ENCODE data around the gene PXMP2. TPM values are rescaled to one million over a fixed set of nuclear protein-coding genes. Genes with fewer than 3 reads are reported as not detected.
A peak's percentile ranks its signal among the peaks of the same experiment; 100 is the strongest.

The PXMP2 gene
- total RNA-seq: 10 to 100 TPM; 35.9 to 38.9 TPM

- Mint-ChIP-seq H3K4me1 (peaks cover 28% of the 10 kb centered on the region), H3K9me3 (peaks cover 3% of the 10 kb centered on the region), H3K36me3 (ENCODE audit: low read depth) (peaks cover 41% of the 10 kb centered on the region), H3K4me3 (peak within 1 kb of the TSS; percentile 81), H3K27me3 (no peaks in the 10 kb centered on the region), H3K27ac (peak within 1 kb of the TSS; percentile 92)
- CTCF ChIA-PET: no interaction called here
- POLR2A ChIA-PET: no interaction called here
- DNase-seq: peak; percentile 96
These were observed at the start of gene PXMP2, which contains the start of gene POLE for GRCh38 chr12:132687211-132688164. Gene PXMP2, plus strand, starts transcription at chr12:132687587. Its CDS starts 84 bp downstream, at chr12:132687671. Gene POLE, minus strand, starts transcription at chr12:132687342. Its CDS starts 27 bp downstream, at chr12:132687315.

- peaks cover 21% of the 10 kb centered on the region for H3K4me1 Mint-ChIP-seq
- no peaks in the 10 kb centered on the region for H3K27me3 Mint-ChIP-seq
- H3K27ac Mint-ChIP-seq: no peak overlapping the region
- DNase-seq: no peak
- POLR2A ChIA-PET: no interaction called here
- H3K9me3 Mint-ChIP-seq: no peaks in the 10 kb centered on the region
- CTCF ChIA-PET: no interaction called here
- no peak overlapping the region for H3K4me3 Mint-ChIP-seq
- H3K36me3 Mint-ChIP-seq (ENCODE audit: low read depth): peaks cover 67% of the 10 kb centered on the region
These were observed 49.6 kb upstream of the PXMP2 start for GRCh38 chr12:132637811-132638210.

DNA sequence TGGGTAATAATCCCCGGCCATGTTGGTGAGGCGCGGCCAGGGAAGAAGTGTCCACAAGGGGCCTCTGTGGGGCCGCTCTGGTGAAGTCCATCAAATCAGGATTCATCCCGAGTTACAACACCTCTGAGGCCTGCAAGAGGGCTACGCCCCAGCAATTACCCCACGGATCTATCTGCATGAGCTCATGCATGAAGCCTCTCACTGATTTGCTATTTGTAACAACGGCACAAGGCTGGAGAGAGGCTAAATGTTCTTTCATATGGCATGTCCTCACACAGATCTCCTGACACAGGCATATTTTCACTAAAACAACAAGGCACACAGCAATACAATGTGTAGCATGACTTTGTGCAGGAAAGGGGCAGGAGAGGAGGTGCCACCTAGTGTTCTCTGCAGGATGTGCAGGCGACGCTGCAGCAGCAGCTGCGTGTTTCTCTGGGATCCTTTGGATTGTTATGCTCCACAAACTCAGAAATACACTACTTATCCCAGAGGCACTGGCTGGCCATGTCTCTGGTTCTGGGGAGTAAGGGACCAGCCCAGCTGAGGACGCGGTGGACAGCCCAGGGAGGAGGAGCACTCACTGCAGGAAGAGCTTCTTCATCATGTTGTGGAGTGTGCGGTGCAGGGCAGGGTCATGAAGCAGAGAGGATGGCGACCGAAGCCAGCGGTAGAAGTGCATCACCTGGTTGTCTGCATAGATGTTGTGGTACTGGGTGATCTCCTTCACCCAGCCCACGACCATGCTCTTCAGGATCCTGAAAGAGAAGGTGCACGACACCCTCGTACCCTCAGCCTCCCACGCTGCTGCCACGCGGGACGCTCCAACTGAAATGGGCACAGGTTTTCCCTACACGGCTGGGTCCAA, 48.6 kb upstream of the PXMP2 start:
- no peaks in the 10 kb centered on the region for H3K27me3 Mint-ChIP-seq
- no peaks in the 10 kb centered on the region for H3K9me3 Mint-ChIP-seq
- ChIA-PET POLR2A (no interaction called here), CTCF (interaction anchor here (1.2 kb wide), 1 partner anchor 13 kb away, joined by 4 read pairs; no protein-coding TSS in a partner anchor)
- H3K4me1 Mint-ChIP-seq: peaks cover 21% of the 10 kb centered on the region
- no peak overlapping the region for H3K4me3 Mint-ChIP-seq
- H3K36me3 Mint-ChIP-seq (ENCODE audit: low read depth): peaks cover 62% of the 10 kb centered on the region
- DNase-seq: peak; percentile 21
- no peak overlapping the region for H3K27ac Mint-ChIP-seq

DNA sequence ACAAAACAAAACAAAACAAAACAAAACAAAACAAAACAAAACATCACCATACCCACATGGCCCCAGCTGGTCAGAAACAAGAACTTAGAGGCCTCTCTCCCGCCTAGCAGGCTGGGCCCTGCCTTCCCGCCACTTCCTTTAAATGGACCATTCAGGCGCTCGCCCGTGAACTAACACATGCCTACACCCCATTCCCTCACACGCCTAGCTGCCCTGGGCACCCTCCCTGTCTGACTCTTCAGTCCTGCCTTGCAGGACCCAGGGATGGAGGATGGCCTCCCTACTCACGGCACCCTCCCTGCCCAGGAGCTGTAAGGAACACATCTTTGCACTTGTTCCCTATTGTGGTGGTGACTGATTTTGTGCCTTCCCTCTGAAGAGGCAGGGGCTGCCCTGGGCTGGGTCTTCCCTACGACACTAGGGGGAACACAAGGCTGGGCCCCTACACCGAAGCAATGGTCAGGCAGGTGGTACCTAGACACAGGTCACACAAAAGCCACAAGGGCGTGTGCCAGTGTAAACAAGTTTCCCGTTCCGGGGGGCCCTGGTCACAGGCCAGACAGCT, 47.3 kb upstream of the PXMP2 start:
- H3K36me3 Mint-ChIP-seq (ENCODE audit: low read depth): peaks cover 57% of the 10 kb centered on the region
- CTCF ChIA-PET: interaction anchor here (1.9 kb wide), 1 partner anchor 9 kb away, joined by 6 read pairs; no protein-coding TSS in a partner anchor

GRCh38 chr12:132640936-132641335, 46.5 kb upstream of the PXMP2 start:
- Mint-ChIP-seq H3K4me3 (no peak overlapping the region), H3K27ac (no peak overlapping the region), H3K36me3 (ENCODE audit: low read depth) (peaks cover 53% of the 10 kb centered on the region), H3K9me3 (no peaks in the 10 kb centered on the region), H3K27me3 (no peaks in the 10 kb centered on the region), H3K4me1 (peaks cover 21% of the 10 kb centered on the region)
- POLR2A ChIA-PET: no interaction called here
- CTCF ChIA-PET: interaction anchor here (1.9 kb wide), 1 partner anchor 10 kb away, joined by 6 read pairs; no protein-coding TSS in a partner anchor
- no peak for DNase-seq

More for the DNA sequence above, 47.3 kb upstream of the PXMP2 start:
- H3K4me3 Mint-ChIP-seq: no peak overlapping the region
- POLR2A ChIA-PET: no interaction called here
- DNase-seq: no peak
- peaks cover 21% of the 10 kb centered on the region for H3K4me1 Mint-ChIP-seq
- no peaks in the 10 kb centered on the region for H3K27me3 Mint-ChIP-seq
- no peaks in the 10 kb centered on the region for H3K9me3 Mint-ChIP-seq
- H3K27ac Mint-ChIP-seq: peak overlapping the region; percentile 69

DNA sequence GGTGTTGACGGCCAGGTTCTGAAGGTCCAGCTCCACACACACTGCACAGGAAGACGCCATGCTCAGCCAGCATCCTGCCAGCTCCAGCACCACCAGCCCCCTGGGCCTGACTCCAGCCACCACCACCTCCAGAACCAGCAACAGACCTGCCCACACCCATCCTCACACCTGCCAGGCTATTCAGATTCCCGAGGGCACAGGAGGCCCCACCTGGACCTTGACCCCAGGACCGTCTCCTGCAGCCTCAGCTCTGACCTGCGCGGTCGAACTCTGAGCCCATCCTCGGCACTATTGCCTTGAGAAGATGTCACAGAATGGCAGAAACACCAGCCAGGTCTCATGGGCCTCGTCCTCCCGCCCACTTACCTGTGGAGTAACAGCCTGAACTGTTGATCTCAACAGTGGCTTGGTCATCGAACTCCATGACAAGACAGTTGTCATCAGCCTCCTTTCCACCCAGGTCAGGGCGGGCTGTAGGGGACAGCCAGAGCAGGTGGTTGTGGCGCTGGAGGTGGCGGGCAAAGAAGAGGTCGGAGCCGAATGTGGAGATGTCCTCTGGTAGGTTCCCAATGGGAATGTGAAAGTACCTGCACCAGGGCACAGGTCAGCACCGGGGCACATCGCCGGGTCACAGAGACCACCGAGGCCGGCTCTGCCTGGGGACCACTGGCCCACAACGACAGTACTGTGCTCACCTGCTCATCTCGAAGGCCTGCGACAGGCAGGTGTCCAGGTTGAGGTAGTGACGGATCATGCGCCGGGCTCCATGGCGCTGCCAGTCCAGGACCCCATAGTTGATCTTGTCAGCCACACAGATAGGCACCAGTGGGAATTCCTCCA, 45.4 kb upstream of the PXMP2 start:
- ChIA-PET POLR2A (no interaction called here), CTCF (interaction anchor here (1.9 kb wide), 1 partner anchor 11 kb away, joined by 6 read pairs; no protein-coding TSS in a partner anchor)
- no peaks in the 10 kb centered on the region for H3K9me3 Mint-ChIP-seq
- H3K27ac Mint-ChIP-seq: no peak overlapping the region
- DNase-seq: no peak
- peaks cover 21% of the 10 kb centered on the region for H3K4me1 Mint-ChIP-seq
- no peaks in the 10 kb centered on the region for H3K27me3 Mint-ChIP-seq
- H3K36me3 Mint-ChIP-seq (ENCODE audit: low read depth): peaks cover 51% of the 10 kb centered on the region
- no peak overlapping the region for H3K4me3 Mint-ChIP-seq

DNA sequence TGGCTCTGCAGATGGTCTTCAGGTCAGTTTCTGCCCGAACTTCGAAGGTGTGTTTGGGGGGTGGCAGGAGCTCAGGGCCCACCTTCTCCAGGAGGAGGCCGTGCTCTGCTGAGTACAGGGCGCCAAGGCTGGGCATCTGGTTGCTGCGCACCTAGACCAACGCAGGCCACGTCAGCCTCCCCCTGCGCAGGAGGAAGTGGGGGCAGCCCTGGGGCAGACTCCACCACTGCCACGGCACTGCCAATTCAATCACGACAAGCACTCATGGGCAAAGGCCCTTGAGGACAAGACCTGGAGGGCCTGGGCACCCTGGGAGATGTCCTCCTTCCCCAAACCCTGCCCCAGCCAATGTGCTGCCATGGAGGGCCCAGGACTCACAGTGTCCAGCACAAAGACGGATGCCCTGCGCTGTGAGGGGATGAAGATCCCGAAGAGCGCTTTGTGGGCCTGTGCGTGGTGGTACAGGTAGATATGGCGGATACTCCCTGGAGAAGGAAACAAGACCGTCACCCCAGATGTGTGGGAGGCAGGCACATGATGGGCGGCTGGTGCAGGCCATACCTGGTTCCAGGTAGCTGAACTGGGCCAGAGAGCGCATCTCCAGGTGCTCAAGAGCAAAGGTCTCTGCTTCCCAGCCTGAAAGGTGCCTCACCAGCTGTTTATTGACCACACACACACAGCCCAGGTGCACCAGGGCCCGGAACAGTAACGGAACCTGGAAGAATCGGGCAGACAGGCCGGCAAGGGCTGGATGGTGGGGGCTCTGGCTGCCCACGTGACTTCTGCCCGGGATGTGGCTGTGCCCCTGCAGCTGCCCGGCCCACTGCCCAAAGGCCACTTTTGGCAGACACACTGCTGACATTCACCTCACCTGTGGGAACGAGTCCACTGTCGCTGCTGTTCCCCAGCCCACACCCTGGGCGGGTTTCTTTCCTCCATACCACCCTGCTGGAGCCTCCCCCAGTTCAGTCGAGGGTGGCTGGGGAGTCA, 44.2 kb upstream of the PXMP2 start:
- Mint-ChIP-seq H3K9me3 (no peaks in the 10 kb centered on the region), H3K36me3 (ENCODE audit: low read depth) (peaks cover 51% of the 10 kb centered on the region), H3K4me3 (no peak overlapping the region), H3K27me3 (no peaks in the 10 kb centered on the region), H3K27ac (no peak overlapping the region), H3K4me1 (peaks cover 14% of the 10 kb centered on the region)
- CTCF ChIA-PET: interaction anchor here (0.6 kb wide), 1 partner anchor 7 kb away, joined by 3 read pairs; no protein-coding TSS in a partner anchor
- POLR2A ChIA-PET: no interaction called here
- no peak for DNase-seq

- Mint-ChIP-seq H3K9me3 (no peaks in the 10 kb centered on the region), H3K4me1 (peaks cover 4% of the 10 kb centered on the region), H3K4me3 (no peak overlapping the region), H3K27ac (no peak overlapping the region), H3K27me3 (no peaks in the 10 kb centered on the region), H3K36me3 (ENCODE audit: low read depth) (peaks cover 36% of the 10 kb centered on the region)
- ChIA-PET POLR2A (no interaction called here), CTCF (no interaction called here)
- no peak for DNase-seq
These were observed 40.5 kb upstream of the PXMP2 start for GRCh38 chr12:132646850-132647249.

GRCh38 chr12:132647858-132648257, 39.5 kb upstream of the PXMP2 start:
- no peaks in the 10 kb centered on the region for H3K9me3 Mint-ChIP-seq
- POLR2A ChIA-PET: no interaction called here
- peaks cover 4% of the 10 kb centered on the region for H3K4me1 Mint-ChIP-seq
- no peaks in the 10 kb centered on the region for H3K27me3 Mint-ChIP-seq
- no peak for DNase-seq
- no peak overlapping the region for H3K4me3 Mint-ChIP-seq
- H3K27ac Mint-ChIP-seq: no peak overlapping the region
- CTCF ChIA-PET: interaction anchor here (0.6 kb wide), 1 partner anchor 199 kb away, joined by 4 read pairs; no protein-coding TSS in a partner anchor
- peaks cover 42% of the 10 kb centered on the region for H3K36me3 Mint-ChIP-seq (ENCODE audit: low read depth)

- no peak for DNase-seq
- Mint-ChIP-seq H3K9me3 (no peaks in the 10 kb centered on the region), H3K4me1 (peaks cover 4% of the 10 kb centered on the region), H3K27me3 (no peaks in the 10 kb centered on the region), H3K4me3 (no peak overlapping the region), H3K27ac (no peak overlapping the region), H3K36me3 (ENCODE audit: low read depth) (peaks cover 45% of the 10 kb centered on the region)
- ChIA-PET POLR2A (interaction anchor here (0.6 kb wide), 1 partner anchor 36 kb away, joined by 5 read pairs; no protein-coding TSS in a partner anchor), CTCF (interaction anchor here (1.4 kb wide), 1 partner anchor 16 kb away, joined by 3 read pairs; no protein-coding TSS in a partner anchor)
These were observed 38.7 kb upstream of the PXMP2 start for GRCh38 chr12:132648616-132649225.

All from activated CD4-positive, alpha-beta T cell treated with anti-CD3 and anti-CD28 coated beads, Interleukin-2, amount 10 ng/mL, durations not matched to agents 7 days and 5 days (primary cell).